HUES6 (cell line): ENCODE measurements around the gene RIMS4.

Experiments
- H3K27ac ChIP-seq: 2 replicates; pipeline ENCODE4 v1.7.0; 2013; ENCODE audit warnings: low read depth, mild to moderate bottlenecking, low read length, inconsistent platforms
- H3K27me3 ChIP-seq: 2 replicates; pipeline ENCODE4 v1.6.1; 2013; ENCODE audit warnings: low read length; ENCODE audit not compliant: control insufficient read depth, insufficient read depth
- H3K36me3 ChIP-seq: 2 replicates; pipeline ENCODE4 v1.6.1; 2013; ENCODE audit warnings: low read length; ENCODE audit not compliant: control insufficient read depth, insufficient read depth
- H3K4me1 ChIP-seq: 2 replicates; pipeline ENCODE4 v1.6.1; 2013; ENCODE audit warnings: low read length; ENCODE audit not compliant: control insufficient read depth, insufficient read depth
- H3K4me3 ChIP-seq: 2 replicates; pipeline ENCODE4 v1.5.1; 2013; ENCODE audit warnings: low read depth, low read length
- H3K9ac ChIP-seq: one replicate; pipeline ENCODE4 v1.6.1; 2013; ENCODE audit warnings: mild to moderate bottlenecking, low read length
- H3K9me3 ChIP-seq: 2 replicates; pipeline ENCODE4 v1.6.1; 2013; ENCODE audit warnings: low read depth, low read length; ENCODE audit not compliant: control insufficient read depth, insufficient read depth

Gene RIMS4

GRCh38 chr20:44762466-44763140, 47.7 kb downstream of the RIMS4 start:
- Histone ChIP-seq H3K9me3 (no peaks in the 10 kb centered on the region), H3K27ac (no peak overlapping the region), H3K36me3 (no peaks in the 10 kb centered on the region), H3K27me3 (no peaks in the 10 kb centered on the region), H3K9ac (no peak overlapping the region), H3K4me3 (no peak overlapping the region), H3K4me1 (0 out of 2 replicates have a peak, but pooled peaks cover 3% of the 10 kb centered on the region)

GRCh38 chr20:44761423-44761822, 48.9 kb downstream of the RIMS4 start:
- Histone ChIP-seq H3K9ac (no peak overlapping the region), H3K27ac (no peak overlapping the region), H3K27me3 (no peaks in the 10 kb centered on the region), H3K9me3 (no peaks in the 10 kb centered on the region), H3K4me1 (0 out of 2 replicates have a peak, but pooled peaks cover 3% of the 10 kb centered on the region), H3K36me3 (no peaks in the 10 kb centered on the region), H3K4me3 (no peak overlapping the region)

- Histone ChIP-seq H3K27ac (no peak overlapping the region), H3K9ac (no peak overlapping the region), H3K27me3 (no peaks in the 10 kb centered on the region), H3K9me3 (no peaks in the 10 kb centered on the region), H3K4me1 (peaks cover 5% of the 10 kb centered on the region; the same call in 1 of the 2 replicates), H3K36me3 (no peaks in the 10 kb centered on the region), H3K4me3 (no peak overlapping the region)
These were observed 50.8 kb downstream of the RIMS4 start for GRCh38 chr20:44759595-44759994.

- no peaks in the 10 kb centered on the region for H3K36me3 ChIP-seq
- H3K4me1 ChIP-seq, result peaks cover 9% of the 10 kb centered on the region; the same call in 1 of the 2 replicates
- H3K4me3 ChIP-seq, result no peak overlapping the region
- H3K27me3 ChIP-seq, result no peaks in the 10 kb centered on the region
- no peak overlapping the region for H3K9ac ChIP-seq
- no peak overlapping the region for H3K27ac ChIP-seq
- H3K9me3 ChIP-seq, result no peaks in the 10 kb centered on the region
These were observed 51.9 kb downstream of the RIMS4 start for GRCh38 chr20:44758247-44759101.

- no peaks in the 10 kb centered on the region for H3K9me3 ChIP-seq
These were observed 53.4 kb downstream of the RIMS4 start for GRCh38 chr20:44756956-44757355.

GRCh38 chr20:44756011-44756688, 54.2 kb downstream of the RIMS4 start:
- H3K9ac ChIP-seq, result no peak overlapping the region
- no peaks in the 10 kb centered on the region for H3K9me3 ChIP-seq
- H3K4me3 ChIP-seq, result no peak overlapping the region
- no peak overlapping the region for H3K27ac ChIP-seq
- no peaks in the 10 kb centered on the region for H3K36me3 ChIP-seq
- H3K27me3 ChIP-seq, result no peaks in the 10 kb centered on the region
- peaks cover 20% of the 10 kb centered on the region for H3K4me1 ChIP-seq

More at GRCh38 chr20:44756956-44757355, 53.4 kb downstream of the RIMS4 start:
- Histone ChIP-seq H3K4me3 (no peak overlapping the region), H3K4me1 (peaks cover 19% of the 10 kb centered on the region), H3K36me3 (no peaks in the 10 kb centered on the region), H3K9ac (no peak overlapping the region), H3K27me3 (no peaks in the 10 kb centered on the region), H3K27ac (no peak overlapping the region)

GRCh38 chr20:44754554-44754953, 55.8 kb downstream of the RIMS4 start:
- H3K4me1 ChIP-seq, result peaks cover 20% of the 10 kb centered on the region
- H3K9me3 ChIP-seq, result no peaks in the 10 kb centered on the region
- no peak overlapping the region for H3K27ac ChIP-seq
- H3K36me3 ChIP-seq, result no peaks in the 10 kb centered on the region
- no peak overlapping the region for H3K9ac ChIP-seq
- H3K27me3 ChIP-seq, result no peaks in the 10 kb centered on the region
- no peak overlapping the region for H3K4me3 ChIP-seq

- Histone ChIP-seq H3K9ac (no peak overlapping the region), H3K27ac (no peak overlapping the region), H3K4me1 (peaks cover 20% of the 10 kb centered on the region), H3K4me3 (no peak overlapping the region), H3K36me3 (no peaks in the 10 kb centered on the region), H3K27me3 (peaks cover under 1% of the 10 kb centered on the region), H3K9me3 (no peaks in the 10 kb centered on the region)
These were observed 58.0 kb downstream of the RIMS4 start for GRCh38 chr20:44752099-44752931.

- Histone ChIP-seq H3K4me3 (no peak overlapping the region), H3K9me3 (no peaks in the 10 kb centered on the region), H3K4me1 (peaks cover 28% of the 10 kb centered on the region), H3K27ac (no peak overlapping the region), H3K36me3 (no peaks in the 10 kb centered on the region), H3K27me3 (peaks cover 21% of the 10 kb centered on the region), H3K9ac (no peak overlapping the region)
These were observed 60.1 kb downstream of the RIMS4 start for GRCh38 chr20:44750081-44750805.

- Histone ChIP-seq H3K4me3 (no peak overlapping the region), H3K9ac (no peak overlapping the region), H3K4me1 (peaks cover 18% of the 10 kb centered on the region), H3K27ac (no peak overlapping the region), H3K27me3 (peaks cover 43% of the 10 kb centered on the region), H3K9me3 (no peaks in the 10 kb centered on the region), H3K36me3 (no peaks in the 10 kb centered on the region)
These were observed 62.4 kb downstream of the RIMS4 start for GRCh38 chr20:44748005-44748370.
